HG02973 (cell line): Measurements from ENCODE around the gene SLC24A3.

Source experiments
- ATAC-seq: cut with Tn5 transposase; IDR thresholded peaks from one replicate; pipeline ENCODE4 v1.9.1; 2021; ENCODE audit warnings: moderate library complexity; ENCODE audit not compliant: unreplicated experiment

The SLC24A3 gene

GRCh38 chr20:19269737-19270340 lies 57.4 kb downstream of the SLC24A3 start:
- no peak for ATAC-seq

GRCh38 chr20:19271879-19272651 lies 59.6 kb downstream of the SLC24A3 start:
- no peak for ATAC-seq

DNA sequence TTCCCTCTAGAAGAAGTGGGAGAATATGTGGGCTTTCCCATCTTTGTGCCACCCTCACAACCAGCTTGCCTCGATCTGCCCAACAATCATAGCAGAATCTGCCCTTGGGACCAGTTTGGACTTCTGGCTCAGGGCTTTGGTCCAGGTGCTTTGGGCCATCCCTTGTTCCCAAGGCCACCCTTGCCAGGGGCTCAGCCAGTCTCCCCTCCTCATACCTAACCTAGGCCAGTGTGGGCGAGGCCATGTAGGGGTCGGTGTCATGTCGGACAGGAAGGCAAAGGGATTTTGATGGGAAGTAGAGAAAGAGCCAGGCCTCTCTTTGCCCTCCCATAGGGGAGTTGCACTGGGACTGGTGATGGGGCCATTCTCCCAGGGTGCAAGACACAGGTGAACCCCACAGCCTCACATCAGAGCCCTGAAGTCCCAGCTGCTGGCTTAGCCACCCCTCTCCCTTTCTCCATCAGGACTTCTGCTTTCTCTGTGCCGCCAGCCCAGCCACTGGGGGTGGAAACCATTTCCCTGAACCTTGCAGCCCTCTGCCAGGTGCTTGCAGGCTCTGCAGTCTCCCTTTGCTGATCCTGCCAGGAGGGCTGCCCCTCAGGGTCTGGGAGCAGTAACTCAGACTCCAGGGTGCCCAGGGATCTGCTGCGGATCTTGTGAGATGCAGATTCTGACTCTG lies 60.7 kb downstream of the SLC24A3 start:
- ATAC-seq, result no peak

- no peak for ATAC-seq
Observed at GRCh38 chr20:19274001-19274400, 61.6 kb downstream of the SLC24A3 start.

DNA sequence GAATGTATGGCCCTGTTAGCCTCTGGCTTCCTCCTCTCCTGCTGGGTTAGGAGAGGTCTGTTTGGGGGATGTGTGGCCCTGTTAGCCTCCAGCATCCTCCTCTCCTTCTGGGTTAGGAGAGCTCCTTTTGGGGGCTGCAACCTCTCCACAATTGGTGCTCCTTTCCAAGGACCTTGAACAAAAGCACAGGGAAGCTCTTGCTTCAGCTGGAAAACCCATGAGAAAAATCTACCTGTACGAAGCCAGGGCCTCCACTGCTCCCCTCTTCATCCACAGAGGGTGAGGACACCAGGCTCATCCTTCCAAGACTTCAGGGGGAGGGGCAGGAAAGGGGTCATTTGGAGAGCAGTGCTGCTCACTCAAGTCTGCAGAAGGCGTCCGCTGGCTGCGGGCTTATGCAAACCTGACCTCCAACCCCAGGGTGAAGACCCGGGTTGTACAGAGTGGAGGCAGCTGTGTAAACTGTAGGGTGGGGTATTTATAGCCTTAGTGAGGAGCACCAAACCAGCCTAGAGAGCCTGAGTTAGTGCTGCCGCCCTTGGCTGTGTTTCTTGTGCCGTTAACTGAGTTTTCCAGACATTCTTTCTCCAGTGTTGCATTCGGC lies 62.1 kb downstream of the SLC24A3 start:
- no peak for ATAC-seq

- no peak for ATAC-seq
Observed at GRCh38 chr20:19275038-19275629, 62.7 kb downstream of the SLC24A3 start.

DNA sequence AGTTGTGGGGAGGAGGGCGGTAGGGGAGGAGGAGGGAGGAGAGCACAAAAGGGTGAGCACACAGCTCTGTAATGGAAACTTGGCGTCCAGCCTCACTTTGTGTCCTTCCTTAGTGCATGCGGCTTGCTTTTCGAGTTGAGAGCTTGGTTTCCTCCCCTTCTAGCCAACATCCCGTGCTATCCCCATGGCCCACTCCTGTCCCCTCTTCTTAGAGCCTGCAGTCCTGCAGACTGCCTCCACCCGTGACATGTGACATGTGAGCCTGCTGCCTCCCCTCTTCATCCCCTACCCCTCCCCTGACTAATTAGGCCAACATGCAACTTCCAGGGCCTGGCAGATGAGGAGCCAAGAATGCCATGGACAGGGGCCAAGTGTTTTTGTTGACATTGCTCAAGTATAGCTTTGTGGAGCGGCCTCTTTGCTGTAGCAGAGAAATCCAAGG lies 63.2 kb downstream of the SLC24A3 start:
- no peak for ATAC-seq

GRCh38 chr20:19277381-19277780 lies 64.9 kb downstream of the SLC24A3 start:
- ATAC-seq, result no peak

DNA sequence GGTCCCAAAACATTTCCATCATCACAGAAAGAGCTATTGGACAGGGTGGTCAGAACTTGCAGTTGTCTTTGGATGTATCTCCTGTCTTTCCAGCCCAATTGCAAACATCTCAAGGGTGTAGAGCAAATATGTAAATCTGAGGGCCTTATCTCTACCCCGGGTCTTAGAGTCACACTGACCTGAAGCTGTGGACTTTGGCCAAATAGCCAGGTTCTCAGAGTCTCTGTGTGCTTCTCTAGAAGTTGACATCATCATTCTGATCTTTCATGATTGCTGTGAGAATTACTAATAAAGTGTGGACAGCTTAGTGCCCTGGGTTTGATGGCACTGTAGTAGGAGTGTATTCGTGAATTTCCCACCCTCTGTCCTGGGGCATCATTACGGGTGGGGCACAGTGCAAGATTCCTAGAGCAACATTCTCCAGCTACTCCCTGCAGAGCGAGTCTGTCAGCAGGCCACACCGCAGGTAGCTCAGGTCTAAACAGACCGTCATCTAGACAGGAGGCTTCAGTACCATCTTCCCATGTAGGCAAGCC lies 71.1 kb downstream of the SLC24A3 start:
- no peak for ATAC-seq

GRCh38 chr20:19284400-19285178 lies 72.1 kb downstream of the SLC24A3 start:
- ATAC-seq, result no peak

DNA sequence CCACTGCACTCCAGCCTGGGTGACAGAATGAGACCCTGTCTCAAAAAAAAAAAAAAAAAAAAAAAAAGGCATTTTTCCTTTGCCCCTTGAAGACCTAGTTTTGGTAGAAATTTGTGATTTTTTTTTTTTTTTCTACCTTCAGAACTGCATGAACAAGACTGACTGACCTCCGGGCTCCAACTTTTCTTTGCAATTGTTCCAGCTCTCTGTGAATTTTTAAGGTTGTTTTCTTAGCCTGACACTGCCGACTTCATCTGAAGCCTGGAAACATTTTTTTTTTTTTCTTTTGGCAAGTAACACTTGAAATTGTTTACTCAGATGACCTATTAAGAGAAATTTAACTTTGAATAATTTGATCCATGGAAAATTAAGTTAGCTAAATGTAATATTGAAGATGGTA lies 73.0 kb downstream of the SLC24A3 start:
- ATAC-seq, result no peak

DNA sequence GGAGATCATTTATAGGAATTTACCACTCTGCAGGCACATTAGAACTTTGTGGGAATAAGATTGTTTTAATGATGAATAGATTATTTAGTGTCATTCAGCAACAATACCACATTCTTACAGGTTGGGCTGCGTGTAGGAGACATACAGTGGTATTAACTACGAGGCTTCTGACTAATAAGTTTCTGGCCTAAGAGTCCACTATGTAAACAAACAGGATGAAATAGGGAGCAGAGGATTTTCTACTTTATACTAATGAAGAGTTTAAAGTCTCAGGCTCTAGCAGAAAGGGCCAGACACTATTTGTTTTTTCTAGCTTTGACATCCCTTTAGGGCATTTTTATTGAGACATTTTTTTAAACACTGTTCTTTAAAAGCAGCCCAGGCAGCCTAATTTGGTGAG lies 75.6 kb downstream of the SLC24A3 start:
- ATAC-seq, result no peak

DNA sequence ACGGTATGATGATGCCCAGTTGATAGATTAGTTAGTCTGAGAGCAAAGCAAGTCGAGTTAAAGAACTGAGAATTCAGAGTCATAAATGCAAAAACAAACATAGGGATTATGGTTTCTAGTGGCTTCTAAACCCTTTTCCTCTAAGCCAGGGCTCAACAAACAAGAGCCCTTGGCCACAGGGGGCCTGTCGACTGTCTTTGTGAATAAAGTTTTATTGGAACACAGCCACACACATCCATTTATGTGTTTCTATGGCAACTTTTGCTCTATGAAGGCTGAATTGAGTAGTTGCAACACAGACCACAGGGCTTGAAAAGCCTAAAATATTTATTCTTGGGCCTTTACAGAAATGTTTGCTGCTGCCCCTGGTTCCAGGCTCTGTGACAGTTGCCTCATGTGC lies 76.2 kb downstream of the SLC24A3 start:
- no peak for ATAC-seq

DNA sequence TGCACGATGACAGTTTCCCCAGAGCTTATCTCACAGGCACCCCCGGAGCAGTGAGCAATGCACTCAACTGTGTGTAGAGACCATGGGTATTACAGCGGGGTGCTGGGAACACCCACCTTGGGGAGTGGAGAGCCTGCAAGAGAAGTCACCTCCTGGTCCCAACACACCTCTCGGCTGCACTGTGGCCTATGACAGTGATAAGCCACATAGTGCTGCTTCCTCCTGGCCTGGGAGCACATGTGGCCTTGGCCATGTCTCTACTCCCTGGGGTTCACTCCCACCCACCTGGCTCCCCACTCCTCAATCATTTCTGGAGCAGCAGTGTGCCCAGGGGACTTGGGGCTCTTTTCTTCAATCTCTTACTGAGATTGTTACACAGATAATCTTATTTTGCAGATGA lies 77.0 kb downstream of the SLC24A3 start:
- ATAC-seq, result no peak

DNA sequence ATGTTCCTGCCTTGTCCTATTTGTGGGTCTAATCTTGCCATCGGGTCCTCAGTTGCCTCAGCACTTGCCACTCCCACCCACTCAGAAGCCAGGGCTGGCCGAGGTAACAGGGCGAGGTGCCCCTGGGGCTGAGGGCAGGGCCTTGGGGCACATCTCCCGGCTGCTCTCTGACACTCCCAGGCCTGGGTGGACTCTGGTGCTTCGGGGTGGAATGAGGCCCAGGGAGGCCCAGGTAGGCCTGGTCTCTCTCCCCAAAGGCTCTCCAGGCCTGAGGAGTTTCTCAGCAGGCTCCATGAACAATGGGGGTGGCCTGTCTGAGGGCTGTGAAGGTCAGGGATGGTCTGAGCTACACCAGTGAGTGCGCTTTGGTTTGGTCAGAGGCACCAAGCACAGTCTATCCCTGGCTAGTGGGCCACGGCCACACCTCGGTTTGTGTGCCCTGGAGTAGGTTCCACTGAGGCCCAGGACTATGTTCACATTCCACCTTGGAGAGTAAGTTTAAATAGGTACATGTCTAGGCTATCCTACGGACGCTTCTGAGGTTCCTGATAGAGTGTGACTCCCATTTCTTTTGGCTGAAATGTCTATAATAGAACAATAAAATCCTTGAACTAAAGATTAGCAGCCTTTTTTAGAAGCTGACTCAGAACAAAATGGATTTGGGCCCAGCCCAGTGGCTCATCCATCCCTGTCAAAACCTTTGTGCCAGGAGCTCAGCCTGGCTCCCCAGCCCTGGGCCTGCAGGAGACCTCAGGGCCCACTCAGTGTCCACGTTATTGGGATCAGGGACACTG lies 78.8 kb downstream of the SLC24A3 start:
- ATAC-seq, result no peak

- no peak for ATAC-seq
Observed at GRCh38 chr20:19291818-19292132, 79.3 kb downstream of the SLC24A3 start.

DNA sequence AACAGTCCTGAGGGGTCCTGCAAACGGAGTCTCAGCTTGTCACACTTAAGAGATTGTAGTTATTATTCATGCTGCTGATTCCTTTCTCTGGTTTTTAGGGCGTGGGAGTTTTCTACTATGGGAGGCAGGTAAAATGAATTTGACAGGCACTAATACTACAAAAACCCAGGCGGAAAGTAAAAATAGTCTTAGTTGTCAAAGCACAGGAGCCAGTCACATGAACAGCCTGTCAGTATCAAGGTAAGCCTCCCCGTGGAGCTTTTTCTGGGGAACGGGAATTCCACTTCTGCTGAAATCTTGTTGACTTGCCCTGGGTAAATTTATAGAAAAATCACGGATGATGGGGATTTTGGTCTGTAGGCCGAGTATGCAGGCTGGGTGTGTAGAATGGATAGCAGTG lies 79.8 kb downstream of the SLC24A3 start:
- no peak for ATAC-seq

- ATAC-seq, result no peak
Observed at GRCh38 chr20:19295076-19295475, 82.6 kb downstream of the SLC24A3 start.

- ATAC-seq, result no peak
Observed at GRCh38 chr20:19298652-19299051, 86.2 kb downstream of the SLC24A3 start.

DNA sequence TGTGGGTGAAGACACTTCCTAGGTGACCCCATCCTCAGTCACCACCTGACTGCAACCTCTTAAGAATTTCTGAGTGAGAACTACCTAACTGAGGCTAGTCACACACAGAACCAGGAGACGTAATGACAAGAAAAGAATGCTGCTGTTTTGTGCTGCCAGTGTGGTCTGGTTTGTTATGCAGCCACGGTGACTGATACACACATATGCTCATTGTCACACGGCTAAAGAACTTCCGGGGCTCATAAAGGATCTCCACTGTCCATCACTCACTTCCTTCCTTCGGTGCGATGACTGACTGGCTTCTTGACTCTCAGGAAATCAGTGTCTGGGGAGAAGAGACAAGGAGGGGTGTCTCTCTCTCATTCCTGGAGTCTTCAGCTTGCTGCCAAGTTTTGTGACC lies 88.0 kb downstream of the SLC24A3 start:
- ATAC-seq, result no peak
